ENCODE data around the gene RGS7.

GRCh38 chr1:241020851-241021697 is 335.9 kb downstream of the RGS7 start:
- TF ChIP-seq CTCF (IDR thresholded peaks at IDR 0.05; ENCODE audit: insufficient read depth, low read depth, low read length) (no peak), EZH2 (IDR thresholded peaks at IDR 0.05; ENCODE audit: insufficient read depth, low read length) (no peak)

All from astrocyte (in vitro differentiated cells and primary cell).